Measurements from ENCODE around the gene CRTAC1.
"Not testable (repeated sequence)": the region's sequence is repeated elsewhere in the genome, so short reads cannot be mapped to it uniquely, and the experiment has no call there.

The CRTAC1 gene

GRCh38 chr10:97861924-97862323 lies 168.5 kb downstream of the CRTAC1 start:
- no peak for DNase-seq

GRCh38 chr10:97861097-97861750 lies 169.2 kb downstream of the CRTAC1 start:
- no peak for DNase-seq

- DNase-seq: no peak
These were observed 172.4 kb downstream of the CRTAC1 start for GRCh38 chr10:97858001-97858439.

DNA sequence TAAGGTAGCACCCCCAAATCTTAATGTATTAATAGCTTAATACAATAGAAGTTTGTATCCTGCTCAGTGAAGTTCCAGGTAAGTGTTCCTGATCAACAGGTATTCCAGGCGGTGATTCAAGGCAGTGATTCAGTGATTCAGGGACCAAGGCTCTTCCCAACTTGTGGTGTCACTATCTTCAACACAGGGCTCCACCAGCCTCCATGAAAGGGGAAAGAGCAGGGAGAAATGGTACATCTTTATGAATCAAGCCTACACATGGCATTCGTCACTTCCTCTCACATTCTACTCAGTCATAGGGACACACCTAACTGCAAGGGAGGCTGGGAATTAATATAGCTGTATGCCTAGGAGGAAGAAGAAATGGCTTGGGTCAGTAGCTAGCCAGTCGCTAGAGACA lies 175.7 kb downstream of the CRTAC1 start:
- no peak for DNase-seq

- DNase-seq: no peak
These were observed 177.5 kb downstream of the CRTAC1 start for GRCh38 chr10:97852840-97853405.

DNA sequence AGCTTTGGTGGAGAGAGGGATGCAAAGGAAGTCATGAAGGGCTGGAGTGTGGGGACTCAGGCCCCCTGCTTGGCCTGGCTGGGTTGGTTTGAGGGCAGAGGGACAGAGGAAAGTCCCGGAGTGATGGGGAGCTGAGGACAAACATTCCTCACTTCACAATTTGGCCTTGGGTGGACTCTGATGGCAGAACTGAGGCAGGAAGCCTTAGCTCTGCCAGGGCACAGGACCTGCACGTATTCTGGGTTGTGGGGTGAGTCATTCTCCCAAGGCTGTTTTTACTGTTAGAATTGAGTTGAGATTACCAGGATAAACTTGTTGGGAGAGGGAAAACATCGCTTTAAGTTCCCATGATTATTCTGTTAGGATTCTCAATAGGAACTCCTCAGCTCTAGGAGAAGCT lies 178.1 kb downstream of the CRTAC1 start:
- DNase-seq: no peak

GRCh38 chr10:97851341-97852001 lies 178.9 kb downstream of the CRTAC1 start:
- no peak for DNase-seq

GRCh38 chr10:97850446-97850845 lies 180.0 kb downstream of the CRTAC1 start:
- DNase-seq: no peak

GRCh38 chr10:97849687-97850402 lies 180.6 kb downstream of the CRTAC1 start, which contains the start of gene GOLGA7B:
GOLGA7B (plus strand) TSS chr10:97849843; CDS start chr10:97850304, 461 bp downstream.
- peak; percentile 47 to 54 for DNase-seq

- no peak for DNase-seq
These were observed 181.2 kb downstream of the CRTAC1 start for GRCh38 chr10:97849103-97849686.

DNA sequence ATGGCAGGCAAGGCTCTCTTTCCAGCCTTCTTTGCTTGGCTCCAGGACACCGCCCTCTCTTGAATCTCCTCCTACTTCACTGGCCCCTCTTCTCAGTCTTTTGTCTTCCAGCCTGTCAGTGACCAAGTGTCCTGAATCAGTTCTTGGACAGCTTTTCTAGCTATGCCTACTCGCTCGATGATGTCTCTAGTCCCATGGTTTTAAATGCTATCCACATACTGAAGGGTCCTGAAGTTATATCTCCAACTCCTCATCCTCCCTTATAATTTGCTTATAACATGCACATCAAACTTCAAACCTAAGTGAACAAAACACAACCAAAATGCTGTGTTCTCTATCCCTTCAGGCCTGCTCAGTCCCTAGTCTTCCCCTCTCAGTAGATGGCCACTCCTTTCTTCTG lies 185.7 kb downstream of the CRTAC1 start:
- no peak for DNase-seq

- DNase-seq: not testable (repeated sequence)
These were observed 186.4 kb downstream of the CRTAC1 start for GRCh38 chr10:97843972-97844371.

- no peak for DNase-seq
These were observed 187.1 kb downstream of the CRTAC1 start for GRCh38 chr10:97843281-97843671.

- no peak for DNase-seq
These were observed 187.7 kb downstream of the CRTAC1 start for GRCh38 chr10:97842656-97843280.

- DNase-seq: not testable (repeated sequence)
These were observed 188.3 kb downstream of the CRTAC1 start for GRCh38 chr10:97842114-97842513.

DNA sequence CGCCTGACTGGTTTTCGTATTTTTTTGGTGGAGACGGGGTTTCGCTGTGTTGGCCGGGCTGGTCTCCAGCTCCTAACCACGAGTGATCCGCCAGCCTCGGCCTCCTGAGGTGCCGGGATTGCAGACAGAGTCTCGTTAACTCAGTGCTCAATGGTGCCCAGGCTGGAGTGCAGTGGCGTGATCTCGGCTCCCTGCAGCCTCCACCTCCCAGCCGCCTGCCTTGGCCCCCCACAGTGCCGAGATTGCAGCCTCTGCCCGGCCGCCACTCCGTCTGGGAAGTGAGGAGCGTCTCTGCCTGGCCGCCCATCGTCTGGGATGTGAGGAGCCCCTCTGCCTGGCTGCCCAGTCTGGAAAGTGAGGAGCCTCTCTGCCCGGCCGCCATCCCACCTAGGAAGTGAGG lies 189.3 kb downstream of the CRTAC1 start:
- DNase-seq: not testable (repeated sequence)

DNA sequence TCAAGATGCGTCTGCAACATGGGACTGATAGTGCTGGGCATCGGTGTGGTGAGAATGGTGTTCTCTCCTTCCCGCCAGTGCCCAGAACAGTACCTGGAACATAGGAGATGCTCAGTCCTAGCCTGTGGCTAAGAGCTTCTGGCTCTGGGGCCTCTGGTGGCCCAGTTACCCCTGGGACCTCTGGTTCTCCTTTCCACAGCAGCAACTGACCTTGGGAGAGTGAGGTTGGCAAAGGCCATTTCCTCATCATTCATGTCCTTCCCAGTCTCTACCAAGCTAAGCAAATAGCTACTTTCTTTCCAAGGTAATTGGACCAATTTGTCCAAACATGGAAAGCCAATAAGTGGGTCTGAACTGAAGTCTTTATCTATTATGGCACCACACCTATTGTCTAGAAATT lies 192.3 kb downstream of the CRTAC1 start:
- DNase-seq: no peak

DNA sequence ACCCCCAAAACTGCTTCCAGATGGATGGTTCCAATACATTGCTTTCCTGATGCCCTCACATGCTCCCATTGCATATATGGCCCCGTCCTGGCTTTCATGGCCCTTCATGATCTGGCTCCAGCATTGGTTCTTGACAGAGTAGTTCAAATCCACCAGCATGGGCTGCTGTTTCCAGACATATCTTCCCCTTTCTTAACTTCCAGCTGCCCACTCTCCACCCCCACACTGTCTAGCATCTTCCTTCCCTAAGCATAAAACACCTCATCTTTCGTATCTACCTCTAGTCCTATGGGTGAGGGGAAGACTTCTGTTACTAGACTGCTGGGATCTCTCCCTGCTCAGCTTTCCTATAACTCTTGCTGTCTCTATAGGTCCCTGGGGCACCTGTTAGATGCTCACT lies 194.0 kb downstream of the CRTAC1 start:
- no peak for DNase-seq

DNA sequence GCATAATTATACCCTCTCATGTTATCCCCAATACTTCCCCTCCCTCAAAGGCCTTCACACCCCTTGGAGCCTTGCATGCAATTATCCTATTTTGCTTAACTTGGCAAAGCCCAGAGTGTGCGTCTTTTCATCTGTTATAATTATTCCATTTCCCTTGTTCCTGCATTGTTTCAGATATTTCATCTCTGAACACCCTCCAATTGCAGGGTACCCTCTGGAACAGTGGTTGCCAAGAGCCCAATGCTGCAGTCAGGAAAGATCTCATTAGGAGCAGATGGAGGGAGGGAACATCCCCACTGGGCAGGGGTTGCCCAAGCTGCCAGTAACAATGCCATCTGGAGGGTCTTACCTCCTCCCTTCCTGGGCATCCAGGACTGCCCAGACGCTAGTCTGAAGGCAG lies 199.2 kb downstream of the CRTAC1 start:
- DNase-seq: no peak

DNA sequence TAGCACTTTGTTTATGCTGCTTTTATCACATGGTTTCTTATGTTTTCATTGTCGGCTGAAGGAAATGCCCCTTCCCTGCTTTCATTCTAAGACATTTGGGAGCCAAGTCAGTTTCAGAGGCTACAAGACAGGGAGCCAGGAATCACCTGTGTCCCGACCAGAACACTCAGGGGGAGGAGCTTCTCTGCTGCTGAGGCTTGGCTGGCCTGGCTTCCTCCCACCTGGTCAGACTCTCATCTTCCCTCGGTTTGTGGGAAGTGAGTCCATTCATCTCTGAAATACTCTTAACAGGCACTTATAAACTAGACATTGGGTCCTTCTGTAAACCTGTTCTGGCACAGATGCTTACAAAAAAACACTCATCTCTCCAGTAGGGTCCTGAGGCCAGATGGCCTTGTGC lies 200.4 kb downstream of the CRTAC1 start:
- no peak for DNase-seq

DNA sequence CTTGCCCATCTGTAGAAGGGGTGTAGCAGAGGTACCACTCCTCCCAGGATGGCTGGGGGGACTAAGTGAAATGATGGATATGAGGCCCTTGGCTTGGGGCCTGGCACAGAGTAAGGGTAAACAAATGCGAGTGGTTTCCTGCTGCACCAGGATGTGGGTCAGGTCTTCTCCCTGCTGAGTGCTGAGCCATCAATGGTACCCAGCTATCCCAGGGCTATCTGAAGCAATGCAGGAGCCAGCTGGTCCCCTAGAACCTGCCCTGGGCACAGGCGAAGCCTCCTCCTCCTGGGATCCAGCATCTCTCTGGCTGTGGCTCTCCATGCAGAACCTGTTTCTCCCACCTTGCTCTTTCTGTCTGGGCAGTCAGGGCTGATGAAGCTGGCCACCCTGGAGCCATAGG lies 201.7 kb downstream of the CRTAC1 start:
- no peak for DNase-seq

- no peak for DNase-seq
These were observed 202.6 kb downstream of the CRTAC1 start for GRCh38 chr10:97827702-97828291.

Data from stimulated activated CD4-positive, alpha-beta T cell treated with anti-CD3 and anti-CD28 coated beads, Interleukin-2, amount 100 ng/mL, for 48 hours (primary cell).